Measurements from ENCODE around the gene ADAD2.

ADAD2 gene

GRCh38 chr16:84232969-84233368 lies 42.0 kb downstream of the ADAD2 start:
- TF ChIP-seq, protein P1, sequence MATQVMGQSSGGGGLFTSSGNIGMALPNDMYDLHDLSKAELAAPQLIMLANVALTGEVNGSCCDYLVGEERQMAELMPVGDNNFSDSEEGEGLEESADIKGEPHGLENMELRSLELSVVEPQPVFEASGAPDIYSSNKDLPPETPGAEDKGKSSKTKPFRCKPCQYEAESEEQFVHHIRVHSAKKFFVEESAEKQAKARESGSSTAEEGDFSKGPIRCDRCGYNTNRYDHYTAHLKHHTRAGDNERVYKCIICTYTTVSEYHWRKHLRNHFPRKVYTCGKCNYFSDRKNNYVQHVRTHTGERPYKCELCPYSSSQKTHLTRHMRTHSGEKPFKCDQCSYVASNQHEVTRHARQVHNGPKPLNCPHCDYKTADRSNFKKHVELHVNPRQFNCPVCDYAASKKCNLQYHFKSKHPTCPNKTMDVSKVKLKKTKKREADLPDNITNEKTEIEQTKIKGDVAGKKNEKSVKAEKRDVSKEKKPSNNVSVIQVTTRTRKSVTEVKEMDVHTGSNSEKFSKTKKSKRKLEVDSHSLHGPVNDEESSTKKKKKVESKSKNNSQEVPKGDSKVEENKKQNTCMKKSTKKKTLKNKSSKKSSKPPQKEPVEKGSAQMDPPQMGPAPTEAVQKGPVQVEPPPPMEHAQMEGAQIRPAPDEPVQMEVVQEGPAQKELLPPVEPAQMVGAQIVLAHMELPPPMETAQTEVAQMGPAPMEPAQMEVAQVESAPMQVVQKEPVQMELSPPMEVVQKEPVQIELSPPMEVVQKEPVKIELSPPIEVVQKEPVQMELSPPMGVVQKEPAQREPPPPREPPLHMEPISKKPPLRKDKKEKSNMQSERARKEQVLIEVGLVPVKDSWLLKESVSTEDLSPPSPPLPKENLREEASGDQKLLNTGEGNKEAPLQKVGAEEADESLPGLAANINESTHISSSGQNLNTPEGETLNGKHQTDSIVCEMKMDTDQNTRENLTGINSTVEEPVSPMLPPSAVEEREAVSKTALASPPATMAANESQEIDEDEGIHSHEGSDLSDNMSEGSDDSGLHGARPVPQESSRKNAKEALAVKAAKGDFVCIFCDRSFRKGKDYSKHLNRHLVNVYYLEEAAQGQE (IDR thresholded peaks at IDR 0.05; ENCODE audit: insufficient read depth in 1 of 2, low read depth in 2 of 2, low read length in 2 of 2): no peak

DNA sequence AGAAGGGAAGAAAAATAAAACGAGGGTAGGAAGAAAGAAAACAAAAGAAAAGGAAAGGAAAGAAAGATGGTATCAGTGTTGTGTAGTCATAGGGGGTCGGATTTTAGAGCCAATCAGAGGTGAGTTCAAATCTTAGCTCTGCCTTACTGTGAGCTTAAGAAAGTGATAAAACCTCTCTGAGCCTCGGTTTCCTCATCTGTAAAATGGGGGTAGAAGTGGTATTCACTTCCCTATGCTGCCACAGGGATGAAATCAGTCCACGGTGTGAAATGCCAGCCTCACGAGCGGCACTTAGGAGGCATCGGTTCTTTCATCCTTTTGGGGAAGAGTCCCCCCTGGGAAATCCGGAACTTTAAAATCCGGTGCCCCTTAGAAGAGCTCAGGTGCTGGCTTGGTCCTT lies 42.8 kb downstream of the ADAD2 start:
- TF ChIP-seq POLR2AphosphoS5 (IDR thresholded peaks at IDR 0.05; ENCODE audit: low read depth, low read length): no peak
- TF ChIP-seq TAF1 (IDR thresholded peaks at IDR 0.05; ENCODE audit: borderline replicate concordance, insufficient read depth, low read length): no peak
- TF ChIP-seq, protein P1 (IDR thresholded peaks at IDR 0.05; ENCODE audit: insufficient read depth in 1 of 2, low read depth in 2 of 2, low read length in 2 of 2): no peak
- TF ChIP-seq FOXP2 (optimal IDR thresholded peaks at IDR 0.05; ENCODE audit: borderline replicate concordance, extremely low read depth, extremely low read length, insufficient read depth): no peak
- no peak for TF ChIP-seq SIN3A (IDR thresholded peaks at IDR 0.05; ENCODE audit: borderline replicate concordance, insufficient read depth, low read length)

DNA sequence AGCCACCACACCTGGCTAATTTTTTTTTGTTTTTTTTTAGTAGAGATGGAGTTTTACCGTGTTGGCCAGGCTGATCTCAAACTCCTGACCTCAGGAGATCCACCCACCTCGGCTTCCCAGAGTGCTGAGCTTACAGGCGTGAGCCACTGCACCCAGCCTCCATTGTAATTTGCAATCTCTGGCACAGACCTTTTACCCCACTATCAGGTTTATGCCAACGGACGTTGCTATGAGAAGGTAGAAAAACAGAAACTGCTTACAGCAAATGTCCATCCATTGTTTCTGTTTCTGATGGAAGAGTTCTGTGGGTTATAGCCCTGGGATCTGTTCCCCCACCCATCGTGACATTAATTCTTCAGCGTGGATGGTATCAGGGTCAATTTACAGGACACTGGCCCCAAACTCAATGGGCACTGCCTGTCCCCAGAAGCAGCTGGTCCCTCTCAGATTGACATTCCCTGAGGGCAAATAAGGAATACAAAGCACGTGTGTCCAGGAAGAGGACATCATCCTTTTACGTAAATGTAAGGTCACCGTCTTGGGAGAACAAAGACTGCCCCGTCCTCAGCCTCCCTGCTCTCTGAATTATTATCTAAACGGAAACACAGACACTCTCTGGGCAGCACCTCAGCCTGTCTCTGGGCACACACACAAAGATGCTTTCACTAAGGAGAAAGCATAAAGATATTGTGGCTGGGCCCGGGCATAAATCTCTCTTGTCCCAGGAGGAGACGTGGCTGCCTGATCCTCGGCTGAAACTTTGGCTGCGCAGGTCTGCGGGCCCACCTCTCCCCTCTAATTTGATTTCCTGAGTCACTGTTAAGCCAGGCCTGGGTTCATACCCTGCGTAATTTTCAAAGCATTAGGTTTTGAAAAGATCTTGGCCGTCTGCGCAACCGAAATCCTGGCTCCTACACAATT lies 43.6 kb downstream of the ADAD2 start:
- TF ChIP-seq SIN3A (IDR thresholded peaks at IDR 0.05; ENCODE audit: borderline replicate concordance, insufficient read depth, low read length): no peak
- TF ChIP-seq FOXP2 (optimal IDR thresholded peaks at IDR 0.05; ENCODE audit: borderline replicate concordance, extremely low read depth, extremely low read length, insufficient read depth): no peak
- TF ChIP-seq, protein P1 (IDR thresholded peaks at IDR 0.05; ENCODE audit: insufficient read depth in 1 of 2, low read depth in 2 of 2, low read length in 2 of 2): no peak
- no peak for TF ChIP-seq POLR2AphosphoS5 (IDR thresholded peaks at IDR 0.05; ENCODE audit: low read depth, low read length)
- TF ChIP-seq TAF1 (IDR thresholded peaks at IDR 0.05; ENCODE audit: borderline replicate concordance, insufficient read depth, low read length): no peak

DNA sequence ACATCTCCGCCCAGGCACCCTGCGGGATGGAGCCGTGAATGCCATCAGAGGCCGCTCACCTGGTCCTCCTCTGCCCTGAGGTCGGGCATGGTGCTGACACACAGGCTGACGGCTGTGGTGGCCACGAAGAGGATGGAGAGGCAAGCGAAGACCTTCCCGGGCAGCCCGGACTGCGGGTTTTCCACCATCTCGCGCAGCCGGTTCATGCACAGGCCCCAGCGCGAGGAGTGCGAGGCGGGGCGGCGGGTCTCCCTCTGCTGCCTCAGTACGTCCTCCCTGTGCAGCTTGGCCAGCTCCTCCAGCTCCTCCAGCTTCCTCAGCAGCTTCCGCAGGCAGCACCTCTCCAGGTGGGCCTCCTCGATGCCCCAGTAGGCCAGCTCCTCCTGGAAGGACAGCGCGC lies 45.7 kb downstream of the ADAD2 start:
- TF ChIP-seq SIN3A (IDR thresholded peaks at IDR 0.05; ENCODE audit: borderline replicate concordance, insufficient read depth, low read length) (no peak), POLR2AphosphoS5 (IDR thresholded peaks at IDR 0.05; ENCODE audit: low read depth, low read length) (no peak), TAF1 (IDR thresholded peaks at IDR 0.05; ENCODE audit: borderline replicate concordance, insufficient read depth, low read length) (no peak), FOXP2 (optimal IDR thresholded peaks at IDR 0.05; ENCODE audit: borderline replicate concordance, extremely low read depth, extremely low read length, insufficient read depth) (no peak)
- TF ChIP-seq, protein P1 (IDR thresholded peaks at IDR 0.05; ENCODE audit: insufficient read depth in 1 of 2, low read depth in 2 of 2, low read length in 2 of 2): no peak

Measured in PFSK-1 (cell line).